Astrocyte (in vitro differentiated cells and primary cell): ENCODE results near the gene TUFT1. TPM values are rescaled to one million over a fixed set of nuclear protein-coding genes. Genes with fewer than 3 reads are reported as not detected.
A peak's percentile ranks its signal among the peaks of the same experiment; 100 is the strongest.

Experiments used
- DNase-seq: peaks from one replicate; pipeline ENCODE4 v3.0.0-alpha.2; 2010; ENCODE audit warnings: low read depth
- FAIRE-seq: peaks from 2 replicates; lab custom pipeline; 2011; peaks lifted over from hg19 to GRCh38; lab: Jason Lieb, UNC
- H2AFZ ChIP-seq: 2 replicates; pipeline ENCODE4 v1.6.0; 2012; ENCODE audit warnings: low read depth, low read length, inconsistent platforms
- H3K27ac ChIP-seq: 2 replicates; pipeline ENCODE4 v1.5.1; 2011; ENCODE audit warnings: low read depth, low read length, inconsistent platforms
- H3K27me3 ChIP-seq: 2 replicates; pipeline ENCODE4 v1.6.0; 2011; ENCODE audit warnings: low read length, inconsistent platforms; ENCODE audit not compliant: insufficient read depth
- H3K36me3 ChIP-seq: 2 replicates; pipeline ENCODE4 v1.5.1; 2011; ENCODE audit warnings: low read length, inconsistent platforms; ENCODE audit not compliant: insufficient read depth
- H3K4me1 ChIP-seq: 2 replicates; pipeline ENCODE4 v1.5.1; 2011; ENCODE audit warnings: low read length, inconsistent platforms; ENCODE audit not compliant: insufficient read depth
- H3K4me2 ChIP-seq: 2 replicates; pipeline ENCODE4 v1.6.0; 2012; ENCODE audit warnings: low read length, inconsistent platforms
- H3K4me3 ChIP-seq: 2 replicates; pipeline ENCODE4 v1.5.1; 2011; ENCODE audit warnings: low read depth, mild to moderate bottlenecking, low read length, inconsistent platforms; ENCODE audit not compliant: insufficient read depth
- H3K79me2 ChIP-seq: 2 replicates; pipeline ENCODE4 v1.6.0; 2012; ENCODE audit warnings: mild to moderate bottlenecking, low read length, inconsistent platforms; ENCODE audit not compliant: insufficient read depth
- H3K9ac ChIP-seq: 2 replicates; pipeline ENCODE4 v1.6.0; 2012; ENCODE audit warnings: mild to moderate bottlenecking, low read length, inconsistent platforms
- H3K9me3 ChIP-seq: 2 replicates; pipeline ENCODE4 v1.5.1; 2012; ENCODE audit warnings: low read depth, mild to moderate bottlenecking, low read length, inconsistent platforms; ENCODE audit not compliant: insufficient read depth
- H4K20me1 ChIP-seq: 2 replicates; pipeline ENCODE4 v1.6.0; 2012; ENCODE audit warnings: low read length, inconsistent platforms; ENCODE audit not compliant: insufficient read depth
- H3K27ac Mint-ChIP-seq: one replicate; pipeline ENCODE4 v1.8.0; 2021; ENCODE audit warnings: mild to moderate bottlenecking, mixed read lengths; ENCODE audit not compliant: unreplicated experiment
- H3K27me3 Mint-ChIP-seq: one replicate; pipeline ENCODE4 v1.8.0; 2021; ENCODE audit warnings: low read depth, mixed read lengths; ENCODE audit not compliant: unreplicated experiment
- H3K36me3 Mint-ChIP-seq: one replicate; pipeline ENCODE4 v1.8.0; 2021; ENCODE audit warnings: low read depth, mixed read lengths; ENCODE audit not compliant: unreplicated experiment
- H3K4me1 Mint-ChIP-seq: one replicate; pipeline ENCODE4 v1.8.0; 2021; ENCODE audit warnings: low read depth, mixed read lengths; ENCODE audit not compliant: unreplicated experiment
- H3K4me3 Mint-ChIP-seq: one replicate; pipeline ENCODE4 v1.8.0; 2021; ENCODE audit warnings: mild to moderate bottlenecking, moderate library complexity, mixed read lengths; ENCODE audit not compliant: unreplicated experiment
- H3K9me3 Mint-ChIP-seq: one replicate; pipeline ENCODE4 v1.8.0; 2021; ENCODE audit warnings: mild to moderate bottlenecking, mixed read lengths; ENCODE audit not compliant: unreplicated experiment
- CTCF ChIP-seq: IDR thresholded peaks from 2 replicates; pipeline ENCODE4 v1.5.1; 2011; ENCODE audit warnings: low read depth, mild to moderate bottlenecking, inconsistent platforms, low read length, moderate library complexity; ENCODE audit not compliant: insufficient read depth
- EZH2 ChIP-seq: IDR thresholded peaks from 2 replicates; pipeline ENCODE4 v1.6.1; 2012; ENCODE audit warnings: mild to moderate bottlenecking, low read length, inconsistent platforms; ENCODE audit not compliant: insufficient read depth
- total RNA-seq: library from RNA; stranded (reverse); gene quantifications from 2 replicates; pipeline ENCODE4 v1.2.1, GENCODE V29; 2021

TUFT1 gene
- total RNA-seq, 1 donor from 2014 or later: 90.6 TPM

GRCh38 chr1:151547900-151548230 lies 7.8 kb downstream of the TUFT1 start:
- H3K27ac Mint-ChIP-seq: peak overlapping the region; percentile 98
- H3K4me2 ChIP-seq: peak overlapping the region; percentile 74
- TF ChIP-seq CTCF (no peak), EZH2 (no peak)
- H2AFZ ChIP-seq: no peak overlapping the region
- H3K9me3 ChIP-seq: no peaks in the 10 kb centered on the region
- H3K9me3 Mint-ChIP-seq: no peaks in the 10 kb centered on the region
- H3K79me2 ChIP-seq: peaks cover 73% of the 10 kb centered on the region
- peaks cover 33% of the 10 kb centered on the region for H3K4me1 ChIP-seq
- FAIRE-seq: no peak
- peaks cover 62% of the 10 kb centered on the region for H4K20me1 ChIP-seq
- H3K27ac ChIP-seq: peak overlapping the region; percentile 66
- no peak for DNase-seq
- peak overlapping the region; percentile 54 for H3K4me3 Mint-ChIP-seq
- no peaks in the 10 kb centered on the region for H3K36me3 ChIP-seq
- H3K27me3 Mint-ChIP-seq: no peaks in the 10 kb centered on the region
- no peak overlapping the region for H3K4me3 ChIP-seq
- H3K36me3 Mint-ChIP-seq: peaks cover 27% of the 10 kb centered on the region
- no peaks in the 10 kb centered on the region for H3K27me3 ChIP-seq
- H3K9ac ChIP-seq: peak overlapping the region; percentile 27
- H3K4me1 Mint-ChIP-seq: peaks cover 61% of the 10 kb centered on the region

DNA sequence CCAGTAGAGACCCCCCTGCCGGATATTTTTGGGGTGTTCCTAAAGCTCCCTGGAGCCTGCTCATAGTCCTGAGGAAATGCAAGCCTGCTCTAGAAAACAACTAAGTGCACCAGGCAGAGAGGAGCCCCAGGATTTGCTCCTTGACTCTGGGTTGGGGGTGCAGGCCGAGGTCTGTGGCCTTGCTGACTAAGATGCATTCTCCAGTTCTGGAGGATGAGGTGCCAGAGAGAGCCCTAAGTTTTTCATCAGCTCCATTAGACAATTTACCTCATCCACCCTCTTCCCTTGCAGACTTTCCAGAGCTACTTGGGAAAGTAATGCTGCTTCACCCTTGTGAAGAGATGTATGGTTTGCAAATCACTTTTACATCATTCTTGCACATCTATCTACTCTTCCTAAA lies 9.1 kb downstream of the TUFT1 start:
- no peak overlapping the region for H3K4me3 ChIP-seq
- peak overlapping the region; percentile 42 for H3K9ac ChIP-seq
- H3K27me3 Mint-ChIP-seq: no peaks in the 10 kb centered on the region
- no peak for TF ChIP-seq CTCF
- TF ChIP-seq EZH2: no peak
- H3K9me3 ChIP-seq: no peaks in the 10 kb centered on the region
- H3K4me1 ChIP-seq: peaks cover 42% of the 10 kb centered on the region
- peak overlapping the region; percentile 98 for H3K27ac Mint-ChIP-seq
- H3K27me3 ChIP-seq: no peaks in the 10 kb centered on the region
- H3K27ac ChIP-seq: no peak overlapping the region
- DNase-seq (no peak), FAIRE-seq (no peak)
- peaks cover 61% of the 10 kb centered on the region for H3K4me1 Mint-ChIP-seq
- H3K9me3 Mint-ChIP-seq: no peaks in the 10 kb centered on the region
- peaks cover 27% of the 10 kb centered on the region for H3K36me3 Mint-ChIP-seq
- H4K20me1 ChIP-seq: peaks cover 63% of the 10 kb centered on the region
- H3K4me3 Mint-ChIP-seq: peak overlapping the region; percentile 57
- no peak overlapping the region for H2AFZ ChIP-seq
- H3K4me2 ChIP-seq: peak overlapping the region; percentile 76
- H3K36me3 ChIP-seq: no peaks in the 10 kb centered on the region
- H3K79me2 ChIP-seq: peaks cover 68% of the 10 kb centered on the region

DNA sequence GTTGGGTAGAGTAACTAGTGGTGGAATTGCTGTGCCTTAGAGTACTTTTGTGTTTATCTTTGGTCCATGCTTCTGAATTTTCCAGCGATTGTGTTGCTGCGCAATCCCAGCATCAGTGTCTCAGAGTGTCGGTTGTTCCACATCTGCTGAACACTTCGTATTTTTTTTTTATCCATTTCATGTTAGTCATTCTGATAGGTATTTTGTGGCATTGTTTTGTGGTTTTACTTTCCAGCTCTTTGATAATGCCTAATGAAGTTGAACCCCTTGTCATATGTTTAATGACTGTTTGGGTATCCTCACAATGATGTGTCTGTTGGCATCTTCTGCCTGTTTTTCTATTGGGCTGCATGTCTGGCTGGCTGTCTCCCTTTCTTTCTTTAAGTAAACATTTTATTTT lies 13.6 kb downstream of the TUFT1 start:
- Histone ChIP-seq H3K79me2 (peaks cover 61% of the 10 kb centered on the region), H3K4me1 (peaks cover 20% of the 10 kb centered on the region), H3K9ac (no peak overlapping the region), H3K4me3 (no peak overlapping the region), H3K27me3 (no peaks in the 10 kb centered on the region), H4K20me1 (peaks cover 84% of the 10 kb centered on the region), H2AFZ (no peak overlapping the region), H3K36me3 (no peaks in the 10 kb centered on the region), H3K9me3 (no peaks in the 10 kb centered on the region), H3K27ac (no peak overlapping the region), H3K4me2 (peak overlapping the region; percentile 39)
- Mint-ChIP-seq H3K4me3 (no peak overlapping the region), H3K36me3 (peaks cover 15% of the 10 kb centered on the region), H3K27ac (peak overlapping the region; percentile 86), H3K9me3 (no peaks in the 10 kb centered on the region), H3K4me1 (peaks cover 30% of the 10 kb centered on the region), H3K27me3 (no peaks in the 10 kb centered on the region)
- TF ChIP-seq EZH2: no peak
- no peak for TF ChIP-seq CTCF
- FAIRE-seq (no peak), DNase-seq (peak; percentile 90)
